Body of pancreas (tissue), 4 donors: ENCODE results near the gene MMP17.

Source experiments
- CTCF ChIP-seq, 7 experiments: fragments of 450-650 bp in 4 of 7; fragments of 200-600 bp in 3 of 7; sonication (generic) in 3 of 7; IDR thresholded peaks; one replicate each; pipeline ENCODE4 v1.5.1; 2016 to 2019; ENCODE audit warnings: antibody characterized with exemption in 7 of 7
- POLR2A ChIP-seq, 3 donors: fragments of 450-650 bp; IDR thresholded peaks; one replicate each; pipeline ENCODE4 v1.6.1; 2016; ENCODE audit warnings: antibody characterized with exemption in 3 of 3, mild to moderate bottlenecking in 2 of 3

- no peak for TF ChIP-seq POLR2A (IDR thresholded peaks at IDR 0.05)
- TF ChIP-seq CTCF (IDR thresholded peaks at IDR 0.05): no peak
These were observed 6.8 kb downstream of the MMP17 start for GRCh38 chr12:131834798-131835615.
